Stimulated activated CD4-positive, alpha-beta T cell treated with anti-CD3 and anti-CD28 coated beads, Interleukin-15, amount 100 ng/mL, for 24 hours (primary cell): Measurements from ENCODE around the gene ATF7IP2.

Source experiments
- DNase-seq: peaks from one replicate; pipeline ENCODE4 v3.0.0-alpha.2; 2020

ATF7IP2 gene

DNA sequence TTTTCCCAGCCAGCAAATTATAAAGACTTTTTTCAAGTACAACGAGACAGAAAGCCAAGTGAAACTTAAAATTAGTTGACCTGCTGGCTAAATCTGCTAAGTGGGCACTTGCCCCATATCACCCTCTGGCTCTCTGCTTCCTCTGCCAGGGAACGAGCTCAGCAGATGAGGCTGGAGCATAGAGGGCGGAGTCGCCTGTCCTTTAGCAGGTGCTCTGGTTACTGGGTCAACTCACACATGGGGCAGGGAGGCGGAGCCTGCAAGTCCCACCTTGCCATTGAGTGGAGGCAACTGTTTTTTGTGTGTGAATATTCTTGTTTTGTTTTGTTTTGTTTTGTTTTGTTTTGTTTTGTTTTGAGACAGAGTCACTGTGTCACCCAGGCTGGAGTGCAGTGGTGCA, 132.0 kb downstream of the ATF7IP2 start:
- no peak for DNase-seq

DNA sequence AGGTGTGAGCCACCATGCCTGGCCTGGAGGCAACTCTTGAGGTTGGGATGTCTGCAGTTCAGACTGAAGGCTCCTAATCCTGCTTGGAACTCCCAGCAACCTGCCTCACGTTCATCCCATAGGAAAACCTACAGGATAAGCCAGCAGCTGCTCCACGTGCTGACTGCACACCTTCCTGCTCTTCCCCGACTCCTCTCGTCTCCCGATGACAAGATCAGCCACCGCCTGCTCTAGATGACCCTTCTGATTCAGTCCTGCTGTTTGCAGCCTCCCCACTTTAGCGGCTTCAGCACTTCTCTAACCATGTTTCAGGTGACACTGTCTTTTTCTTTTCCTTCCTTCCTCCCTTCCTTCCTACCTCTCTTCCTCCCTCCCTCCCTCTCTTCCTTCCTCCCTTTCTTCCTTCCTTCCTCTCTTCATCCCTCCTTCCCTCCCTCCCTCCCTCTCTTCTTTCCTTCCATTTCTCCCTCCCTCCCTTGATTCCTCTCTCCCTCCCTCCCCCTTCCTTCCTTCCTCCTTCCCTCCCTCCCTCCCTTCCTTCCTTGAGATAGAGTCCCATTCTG, 132.7 kb downstream of the ATF7IP2 start:
- DNase-seq, result no peak

DNA sequence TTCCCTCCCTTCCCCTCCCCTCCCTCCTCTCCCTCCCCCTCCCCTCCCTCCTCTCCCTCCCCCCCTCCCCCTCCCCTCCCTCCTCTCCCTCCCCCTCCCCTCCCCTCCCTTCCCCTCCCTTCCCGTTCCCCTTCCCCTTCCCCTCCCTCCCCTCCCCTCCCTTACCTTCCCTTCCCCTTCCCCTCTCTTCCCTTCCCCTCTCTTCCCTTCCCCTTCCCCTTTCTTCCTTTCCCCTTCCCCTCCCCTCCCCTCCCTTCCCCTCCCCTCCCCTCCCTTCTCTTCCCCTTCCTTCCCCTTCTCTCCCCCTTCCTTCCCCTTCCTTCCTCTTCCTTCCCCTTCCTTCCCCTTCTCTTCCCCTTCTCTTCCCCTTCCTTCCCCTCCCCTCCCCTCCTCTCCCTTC, 133.4 kb downstream of the ATF7IP2 start:
- no peak for DNase-seq

DNA sequence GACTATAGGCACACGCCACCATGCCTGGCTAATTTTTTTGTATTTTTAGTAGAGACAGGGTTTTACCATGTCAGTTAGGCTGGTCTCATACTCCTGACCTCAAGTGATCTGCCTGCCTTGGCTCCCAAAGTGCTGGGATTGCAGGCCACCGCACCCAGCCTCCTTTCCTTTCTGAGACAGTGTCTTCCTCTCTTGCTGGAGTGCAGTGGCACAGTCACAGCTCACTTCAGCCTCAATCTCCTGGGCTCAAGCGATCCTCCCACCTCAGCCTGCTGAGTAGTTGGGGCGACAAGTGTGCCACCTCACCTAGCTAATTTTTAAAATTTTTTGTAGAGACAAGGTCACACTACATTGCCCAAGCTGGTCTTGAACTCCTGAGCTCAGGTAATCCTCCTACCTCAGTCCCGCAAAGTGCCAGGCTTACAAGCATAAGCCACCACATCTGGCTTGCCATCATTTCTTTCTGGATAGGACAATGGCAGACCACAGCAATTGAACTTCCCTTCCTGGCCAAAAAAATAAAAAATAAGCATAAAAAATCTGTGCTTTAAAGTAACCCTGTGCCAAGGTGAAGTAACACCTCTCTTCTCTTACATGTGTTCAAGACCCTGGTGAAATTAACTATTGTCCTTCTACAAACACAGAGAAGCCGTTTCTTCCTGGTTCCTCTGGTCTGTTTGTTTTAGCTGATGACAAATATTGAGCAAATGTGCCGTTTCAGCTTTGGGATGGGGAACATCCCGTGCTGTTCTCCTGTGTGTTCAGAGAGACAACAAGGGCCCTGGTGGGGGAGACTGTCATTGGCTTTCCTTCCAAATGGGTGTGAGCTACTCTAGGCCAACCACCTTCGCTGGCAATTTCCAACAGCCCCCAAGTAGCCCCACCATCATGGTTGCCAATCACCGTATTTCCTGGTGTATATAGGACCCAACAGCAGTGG, 134.3 kb downstream of the ATF7IP2 start:
- no peak for DNase-seq

DNA sequence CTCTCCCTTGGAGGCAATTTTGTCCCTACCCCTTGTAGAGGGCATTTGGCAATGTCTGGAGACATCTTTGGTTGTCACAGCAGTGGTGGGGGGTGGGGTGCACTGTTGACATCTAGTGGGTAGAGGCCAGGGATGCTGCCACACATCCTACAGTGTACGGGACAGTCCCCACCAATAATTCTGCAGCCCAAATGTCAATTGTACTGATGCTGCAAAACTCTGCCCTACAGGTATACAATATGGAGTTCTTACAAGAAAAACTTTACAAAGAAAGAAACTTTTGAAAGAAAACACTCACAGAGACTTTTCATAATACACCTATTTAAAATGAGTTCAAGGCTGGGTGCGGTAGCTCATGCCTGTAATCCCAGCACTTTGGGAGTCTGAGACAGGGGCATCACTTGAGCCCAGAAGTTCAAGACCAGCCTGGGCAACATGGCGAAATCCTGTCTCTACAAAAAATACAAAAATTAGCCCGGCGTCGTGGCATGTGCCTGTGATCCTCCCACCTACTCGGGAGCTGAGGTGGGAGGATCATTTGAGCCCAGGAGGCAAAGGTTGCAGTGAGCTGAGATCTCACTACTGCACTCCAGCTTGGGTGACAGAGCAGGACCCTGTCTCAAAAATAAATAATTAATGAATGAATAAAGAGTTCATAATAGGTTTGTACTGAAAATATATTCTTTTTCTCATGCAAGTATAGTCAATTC, 135.2 kb downstream of the ATF7IP2 start:
- no peak for DNase-seq

DNA sequence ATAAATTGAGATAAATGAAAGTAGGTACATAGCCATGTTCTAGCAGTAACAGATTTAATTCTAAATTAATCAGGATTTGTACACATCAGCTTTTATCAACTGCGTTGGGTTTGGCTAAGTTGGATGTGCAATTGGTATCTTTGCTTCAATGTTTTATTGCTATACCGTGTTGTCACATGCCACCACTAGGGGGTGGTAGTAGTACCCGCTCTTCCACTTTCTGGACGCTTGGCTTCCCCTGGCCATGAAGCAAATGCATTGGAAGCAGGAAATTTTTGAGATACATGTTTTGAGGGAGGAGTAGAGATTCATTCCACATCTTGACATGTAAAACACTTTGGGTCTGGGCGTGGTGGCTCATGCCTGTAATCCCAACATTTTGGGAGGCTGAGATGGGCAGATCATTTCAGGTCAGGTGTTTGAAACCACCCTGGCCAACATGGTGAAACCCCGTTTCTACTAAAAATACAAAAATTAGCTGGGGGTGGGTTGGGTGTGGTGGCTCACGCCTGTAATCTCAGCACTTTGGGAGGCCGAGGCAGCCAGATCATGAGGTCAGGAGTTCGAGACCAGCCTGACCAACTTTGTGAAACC, 135.9 kb downstream of the ATF7IP2 start:
- peak; percentile 62 for DNase-seq

DNA sequence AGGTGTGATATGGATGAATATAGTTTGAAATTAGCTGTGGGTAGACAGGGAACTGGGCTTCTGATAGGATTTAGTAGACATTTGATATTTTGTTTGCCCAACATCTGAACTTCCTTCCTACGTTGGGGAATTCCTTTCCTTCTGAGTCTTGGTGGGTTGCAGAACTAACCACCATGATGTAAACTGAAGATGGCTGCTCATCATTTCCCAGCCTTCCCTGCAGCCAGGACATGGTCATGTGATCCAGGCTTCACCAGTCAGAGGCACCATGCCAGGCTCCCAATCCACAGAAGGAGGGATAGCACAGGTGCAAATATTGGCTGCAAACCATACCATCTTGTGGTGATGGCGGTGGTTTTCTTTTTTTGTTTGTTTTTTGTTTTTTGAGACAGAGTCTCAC, 137.1 kb downstream of the ATF7IP2 start:
- no peak for DNase-seq

DNA sequence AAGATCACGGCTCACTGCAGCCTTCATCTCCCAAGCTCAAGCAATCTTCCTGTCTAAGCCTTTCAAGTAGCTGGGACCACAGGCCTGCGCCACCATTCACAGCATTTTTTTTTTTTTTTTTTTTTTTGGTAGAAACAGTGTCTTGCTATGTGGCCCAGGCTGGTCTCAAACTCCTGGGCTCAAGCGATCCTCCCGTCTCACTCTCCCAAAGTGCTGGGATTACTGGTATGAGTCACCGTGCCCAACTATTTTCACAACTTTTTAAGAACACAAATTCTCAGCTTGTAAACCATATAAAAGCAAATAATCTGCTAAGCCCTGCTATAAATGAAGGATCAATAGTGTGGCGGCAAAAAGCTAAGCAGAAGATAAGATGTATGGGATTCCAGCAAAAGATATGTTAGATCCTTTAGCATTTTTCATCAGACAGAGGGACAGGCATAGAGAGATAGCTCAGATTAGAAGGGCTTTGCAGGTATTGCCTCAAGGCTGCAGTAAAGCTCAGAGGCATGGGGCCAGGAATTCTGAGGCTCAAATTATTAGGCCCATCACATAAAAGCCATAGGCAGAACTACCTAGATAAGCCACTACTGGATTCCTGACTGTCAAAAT, 139.5 kb downstream of the ATF7IP2 start:
- no peak for DNase-seq

DNA sequence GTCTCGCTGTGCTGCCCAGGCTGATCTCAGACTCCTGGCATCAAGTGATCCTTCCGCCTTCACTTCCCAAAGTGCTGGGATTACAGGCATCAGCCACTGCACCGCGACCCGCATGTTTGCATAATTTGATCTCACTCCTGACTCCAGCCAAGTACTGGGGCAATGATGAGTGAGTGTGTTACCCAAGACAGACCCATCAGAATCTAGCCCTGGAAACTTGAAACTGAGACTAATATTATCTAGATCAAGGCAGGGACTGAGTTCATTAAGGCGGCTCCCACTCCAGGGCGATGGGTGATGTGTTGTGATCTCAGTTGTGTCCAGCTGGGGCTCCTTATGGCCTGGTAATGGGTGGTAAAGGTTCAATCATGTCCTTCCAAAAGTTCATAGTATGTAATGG, 141.1 kb downstream of the ATF7IP2 start:
- no peak for DNase-seq

DNA sequence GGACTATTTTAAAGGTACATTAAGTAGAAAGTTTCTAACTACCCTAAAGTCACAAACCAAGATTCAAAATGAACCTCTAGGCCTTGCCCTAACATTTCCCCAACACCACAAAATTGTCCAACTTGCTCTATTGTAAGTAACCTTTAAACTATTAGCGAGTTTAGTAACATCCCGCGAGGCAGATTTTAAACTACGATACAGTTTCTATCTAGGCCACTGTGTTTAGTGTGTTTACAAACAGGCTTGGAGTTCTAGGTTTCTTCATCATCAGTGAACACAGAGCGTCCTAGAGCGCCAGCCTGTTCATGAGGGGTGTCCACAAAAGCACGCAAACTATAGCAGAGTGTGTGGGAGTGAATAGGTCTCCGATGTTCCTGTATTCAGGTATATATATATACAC, 142.8 kb downstream of the ATF7IP2 start:
- DNase-seq, result no peak

DNA sequence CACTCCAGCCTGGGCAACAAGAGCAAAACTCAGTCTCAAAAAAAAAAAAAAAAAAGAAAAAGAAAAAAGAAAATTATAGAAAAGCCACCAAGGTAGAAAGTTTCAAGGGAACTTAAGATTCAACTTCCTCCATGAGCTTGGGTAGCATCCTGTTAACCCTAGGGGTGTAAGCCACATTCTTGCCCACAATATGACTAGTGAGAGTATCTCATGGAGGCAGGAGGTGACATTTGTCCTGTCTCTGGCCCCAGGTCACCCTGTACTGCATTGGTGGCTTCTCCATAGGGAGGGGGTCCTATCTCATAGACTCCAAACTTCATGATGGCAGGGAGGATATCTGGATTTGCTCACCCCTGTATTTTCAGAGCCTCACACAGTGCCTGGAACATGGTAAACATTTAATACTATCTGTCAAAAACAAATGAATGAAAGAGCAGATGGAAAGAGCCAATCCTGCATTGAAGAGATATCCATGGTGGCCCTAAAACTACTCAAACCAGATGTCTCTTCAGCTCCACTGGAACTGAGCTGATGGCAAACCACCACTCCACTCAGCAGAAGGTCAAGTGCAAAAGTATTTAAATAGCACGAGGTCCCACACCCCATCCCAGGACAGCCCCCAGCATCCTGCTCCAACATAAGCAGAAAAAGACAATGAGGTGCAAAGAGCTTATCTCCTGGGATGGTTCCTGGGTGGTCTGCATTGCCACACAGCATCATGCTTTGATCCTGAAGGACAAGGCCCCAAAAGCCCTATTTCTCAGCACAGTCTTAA, 144.2 kb downstream of the ATF7IP2 start:
- no peak for DNase-seq

DNA sequence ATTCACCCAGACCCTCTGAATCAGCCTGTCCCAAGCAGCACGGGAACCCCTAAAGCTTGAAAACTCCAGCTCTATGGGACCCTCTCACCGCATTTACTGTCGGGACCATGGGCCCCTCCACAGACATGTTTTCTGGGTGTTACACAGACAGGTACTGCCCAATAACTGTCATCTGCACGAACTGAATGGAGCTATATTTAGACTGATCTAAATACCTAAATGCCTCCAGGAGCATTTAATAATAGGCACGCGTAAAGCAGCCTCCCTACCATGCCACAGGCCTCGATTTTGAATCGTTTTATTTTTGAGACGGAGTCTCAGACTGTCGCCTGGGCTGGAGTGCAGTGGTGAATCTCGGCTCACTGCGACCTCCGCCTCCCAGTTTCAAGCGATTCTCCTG, 144.8 kb downstream of the ATF7IP2 start:
- DNase-seq, result no peak

DNA sequence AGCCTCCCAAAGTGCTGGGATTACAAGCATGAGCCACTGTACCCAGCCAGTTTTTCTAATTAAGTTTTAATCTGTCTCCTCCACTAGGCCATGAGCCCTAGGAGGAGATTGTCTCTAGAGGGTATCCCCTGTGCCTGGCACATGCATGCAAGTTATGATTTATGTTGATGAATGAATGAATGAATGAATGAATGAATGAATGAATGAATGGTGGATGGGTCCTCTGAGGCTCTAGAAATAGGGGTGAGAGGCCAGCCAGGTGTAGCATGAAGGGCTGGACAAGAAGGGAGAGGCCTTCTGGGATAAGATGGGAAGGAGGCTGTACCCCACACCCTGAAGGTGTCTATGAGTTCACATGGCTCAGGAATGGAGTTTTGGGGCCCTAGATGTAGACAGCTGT, 145.7 kb downstream of the ATF7IP2 start:
- no peak for DNase-seq
